Activated effector memory CD4-positive, alpha-beta T cell treated with Interleukin-2 at 50 U/mL for 16 hours (primary cell): ENCODE results near the gene CRTC3.

Experiments used
- DNase-seq: peaks from one replicate; pipeline ENCODE4 v3.0.0-alpha.2; 2020

The CRTC3 gene

GRCh38 chr15:90596943-90597342 is 67.2 kb downstream of the CRTC3 start:
- DNase-seq = no peak

DNA sequence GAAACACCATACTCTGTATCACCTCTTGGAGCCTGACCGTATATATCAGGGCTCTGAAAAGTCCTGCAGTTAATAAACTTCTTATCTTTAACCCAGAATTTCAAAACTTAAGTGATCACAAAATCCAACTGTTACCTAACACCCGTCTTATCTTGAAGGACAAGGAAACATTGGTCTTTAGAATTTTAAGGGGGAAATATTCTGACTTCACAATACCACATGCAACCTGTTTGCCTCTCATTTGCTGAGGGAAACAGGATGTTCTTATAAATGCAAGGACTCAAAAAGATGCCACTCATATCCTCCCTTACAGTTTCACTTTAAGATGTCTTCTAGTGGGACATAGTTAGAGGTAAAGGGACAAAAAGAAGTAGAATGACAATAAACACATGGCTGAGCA is 67.9 kb downstream of the CRTC3 start:
- no peak for DNase-seq

DNA sequence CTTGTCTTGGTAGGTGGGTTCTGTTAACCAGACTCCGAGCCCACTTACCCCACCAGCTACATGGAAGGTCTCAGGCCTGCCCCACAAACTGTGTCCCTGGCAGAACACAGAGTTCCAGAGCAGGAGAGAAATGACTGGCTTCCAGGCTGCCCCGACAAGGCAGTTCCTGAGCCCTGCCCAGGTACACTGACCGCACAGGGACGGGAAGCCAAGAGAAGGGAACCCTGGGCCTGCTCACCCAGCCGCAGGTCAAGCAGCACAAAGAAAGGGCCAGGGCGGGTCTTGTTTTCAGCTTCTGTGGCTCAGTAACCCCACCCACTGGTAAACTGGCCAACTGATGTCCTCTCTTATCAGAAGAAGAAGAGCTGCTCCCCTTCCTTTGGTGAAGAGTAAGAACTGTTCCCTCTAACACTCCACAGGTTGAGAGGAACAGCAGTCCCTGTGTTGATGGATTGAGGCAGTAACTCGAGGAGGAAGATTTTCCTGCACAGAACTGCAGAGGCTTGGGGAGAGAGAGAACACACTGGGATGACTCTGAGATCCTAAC is 68.4 kb downstream of the CRTC3 start:
- DNase-seq = no peak

DNA sequence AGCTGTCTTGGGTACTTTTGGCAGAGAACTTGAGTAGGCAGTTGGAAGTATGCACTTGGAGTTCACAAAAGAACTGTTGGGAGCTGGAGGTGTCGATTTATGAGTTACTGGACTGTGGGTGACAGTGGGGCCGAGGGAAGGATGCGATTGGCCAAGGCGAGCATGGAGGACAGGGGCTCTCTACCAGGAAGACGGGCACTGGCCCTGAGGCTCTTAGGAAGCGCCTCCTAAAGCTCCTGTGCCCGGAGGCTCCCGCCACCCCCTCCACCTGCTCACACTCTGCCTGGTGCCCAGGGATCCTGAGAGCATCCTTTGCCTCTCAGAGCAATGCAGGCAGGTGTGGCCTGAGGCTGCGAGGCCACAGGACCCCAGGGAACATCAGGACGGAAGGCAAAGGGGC is 69.0 kb downstream of the CRTC3 start:
- no peak for DNase-seq

GRCh38 chr15:90599116-90599515 is 69.4 kb downstream of the CRTC3 start:
- no peak for DNase-seq

GRCh38 chr15:90599644-90600043 is 69.9 kb downstream of the CRTC3 start:
- no peak for DNase-seq

GRCh38 chr15:90600954-90601353 is 71.2 kb downstream of the CRTC3 start:
- DNase-seq = no peak

DNA sequence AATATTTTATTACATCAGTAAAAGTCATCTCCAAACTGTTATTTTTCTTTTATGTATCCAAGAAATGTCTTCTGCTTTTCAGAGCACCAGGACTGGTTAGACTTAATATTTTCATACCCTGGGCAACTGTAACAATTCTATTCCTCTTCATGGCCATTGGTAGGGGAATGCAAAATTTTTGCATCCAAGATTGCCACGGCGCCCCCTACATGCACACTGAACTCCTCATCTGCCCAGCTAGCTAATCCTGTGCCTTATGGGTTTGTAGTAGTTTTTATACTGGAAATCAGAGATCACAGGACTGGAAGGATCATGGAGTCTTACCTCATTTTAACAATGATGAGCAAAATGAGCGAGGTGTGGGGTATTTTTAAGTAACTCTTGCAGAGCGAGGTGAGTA is 74.2 kb downstream of the CRTC3 start:
- DNase-seq = peak; percentile 21

DNA sequence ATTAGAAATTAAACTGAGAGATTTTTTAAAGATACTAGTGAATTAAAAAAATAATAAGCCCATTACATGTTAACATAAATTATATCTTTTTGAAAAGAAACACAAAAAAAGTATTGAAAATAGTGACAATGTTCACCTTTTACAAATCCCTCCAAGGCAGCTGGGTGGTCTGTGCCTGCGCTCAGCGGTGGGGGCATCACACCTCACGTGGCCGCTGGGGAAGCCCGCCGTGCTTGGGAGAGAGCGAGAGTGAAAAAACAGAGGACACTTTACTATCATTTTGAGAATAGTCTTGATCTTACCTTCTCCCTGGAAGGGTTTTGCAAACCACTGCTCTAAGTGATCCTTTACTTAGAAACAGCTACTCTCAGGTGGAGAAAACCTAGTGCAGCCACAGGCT is 76.9 kb downstream of the CRTC3 start:
- DNase-seq = no peak

DNA sequence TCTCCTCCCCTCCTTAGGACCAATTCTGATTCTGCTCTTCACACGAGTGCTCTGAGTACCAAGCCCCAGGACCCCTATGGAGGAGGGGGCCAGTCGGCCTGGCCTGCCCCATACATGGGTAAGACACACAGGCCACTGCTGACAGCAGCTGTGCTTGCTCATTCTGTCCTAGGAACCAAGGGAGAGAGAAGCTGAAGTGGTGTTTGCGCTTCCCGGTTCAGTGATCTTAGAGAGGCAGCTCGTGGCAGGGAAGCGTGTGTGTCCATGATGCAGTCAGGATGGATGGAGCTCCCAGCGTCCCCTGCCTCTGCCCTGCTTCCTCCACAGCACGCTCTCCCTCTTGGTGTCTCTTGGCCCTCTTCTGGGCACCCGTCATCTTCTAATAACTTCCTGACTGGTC is 77.6 kb downstream of the CRTC3 start:
- no peak for DNase-seq

DNA sequence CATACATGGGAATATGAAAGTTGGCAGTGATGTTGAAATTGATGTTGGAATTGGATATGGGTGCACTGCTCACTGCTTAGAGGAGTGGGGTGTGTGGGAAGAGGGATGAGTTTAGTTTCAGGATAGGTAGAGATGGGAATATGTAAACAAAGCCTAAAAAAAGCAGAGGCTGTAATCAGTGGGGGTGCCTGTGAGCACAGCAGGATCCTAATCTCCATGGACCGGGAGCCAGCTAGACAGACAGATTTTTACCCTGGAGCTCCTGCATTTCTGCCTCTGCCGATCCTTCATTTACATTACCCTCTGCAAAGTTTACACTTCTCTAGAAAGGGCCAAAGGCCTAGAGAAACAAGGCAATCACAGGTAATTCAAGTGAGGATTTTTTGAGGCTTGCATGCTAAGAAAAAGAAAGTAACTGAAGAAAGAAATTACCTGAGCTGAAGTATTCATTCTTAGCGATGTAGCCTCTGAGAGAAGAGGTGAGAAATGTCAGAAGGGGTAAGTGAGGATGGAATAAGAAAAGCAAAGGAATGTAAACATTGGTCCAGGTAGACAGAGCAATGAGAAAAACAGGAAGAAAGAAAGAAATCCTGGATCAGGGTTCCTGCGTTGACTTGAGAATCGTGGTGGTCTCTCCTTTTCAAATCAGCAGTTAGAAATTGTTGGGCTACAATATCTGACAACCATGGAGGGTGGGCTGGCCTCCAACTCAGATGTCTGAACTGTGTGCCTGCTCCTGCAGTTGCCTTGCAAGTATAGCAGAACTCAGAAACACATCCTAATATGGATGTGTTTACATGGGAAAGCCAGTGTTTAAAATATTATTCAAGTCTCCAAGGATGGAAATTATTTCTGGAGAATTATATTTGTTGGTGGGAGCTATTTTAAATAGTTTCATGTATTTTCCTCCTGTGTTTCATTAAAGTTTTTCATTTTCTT is 79.8 kb downstream of the CRTC3 start:
- DNase-seq = no peak

- DNase-seq = no peak
Measured at GRCh38 chr15:90610190-90610589, 80.5 kb downstream of the CRTC3 start.

- no peak for DNase-seq
Measured at GRCh38 chr15:90611157-90611556, 81.4 kb downstream of the CRTC3 start.

DNA sequence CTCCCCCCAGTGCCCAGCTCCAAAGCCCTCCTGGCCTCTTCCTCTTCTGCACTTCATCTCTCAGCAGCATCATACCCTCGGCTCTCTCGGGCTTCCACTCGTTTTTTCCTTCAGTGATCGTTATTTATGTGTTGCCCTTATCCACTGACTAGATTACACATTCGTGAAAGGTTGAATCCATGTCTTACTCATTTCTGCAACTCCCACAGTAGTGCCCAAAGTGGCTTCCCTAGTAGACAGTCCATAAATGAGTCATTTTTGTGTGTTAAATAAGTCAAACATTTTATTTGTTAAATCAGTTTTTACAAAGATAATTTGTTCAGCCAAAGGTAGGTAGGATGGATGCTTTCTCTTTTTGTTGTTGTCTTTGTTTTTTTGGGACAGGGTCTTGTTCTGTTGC is 87.4 kb downstream of the CRTC3 start:
- DNase-seq = no peak

GRCh38 chr15:90617668-90618097 is 88.0 kb downstream of the CRTC3 start:
- DNase-seq = no peak

- DNase-seq = no peak
Measured at GRCh38 chr15:90618330-90619125, 88.8 kb downstream of the CRTC3 start.

- DNase-seq = no peak
Measured at GRCh38 chr15:90619468-90619867, 89.7 kb downstream of the CRTC3 start.

DNA sequence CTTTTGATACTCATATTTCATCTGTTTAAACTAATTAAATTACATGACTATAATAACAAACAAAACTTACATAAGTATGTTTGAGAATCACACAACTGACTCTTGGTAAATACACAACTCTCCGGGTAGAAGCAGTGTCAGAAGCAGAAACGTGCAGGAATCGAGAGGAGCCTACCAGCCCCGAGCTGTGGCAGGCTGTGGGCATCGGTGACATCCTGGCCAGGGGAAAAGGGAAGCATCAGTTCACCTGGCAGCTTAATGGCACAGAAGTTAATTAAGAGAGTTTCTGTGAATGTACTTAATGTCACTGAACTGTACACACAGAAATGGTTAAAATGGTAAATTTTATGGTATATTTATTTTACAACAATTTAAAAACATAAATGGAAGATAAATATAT is 90.2 kb downstream of the CRTC3 start:
- DNase-seq = no peak

DNA sequence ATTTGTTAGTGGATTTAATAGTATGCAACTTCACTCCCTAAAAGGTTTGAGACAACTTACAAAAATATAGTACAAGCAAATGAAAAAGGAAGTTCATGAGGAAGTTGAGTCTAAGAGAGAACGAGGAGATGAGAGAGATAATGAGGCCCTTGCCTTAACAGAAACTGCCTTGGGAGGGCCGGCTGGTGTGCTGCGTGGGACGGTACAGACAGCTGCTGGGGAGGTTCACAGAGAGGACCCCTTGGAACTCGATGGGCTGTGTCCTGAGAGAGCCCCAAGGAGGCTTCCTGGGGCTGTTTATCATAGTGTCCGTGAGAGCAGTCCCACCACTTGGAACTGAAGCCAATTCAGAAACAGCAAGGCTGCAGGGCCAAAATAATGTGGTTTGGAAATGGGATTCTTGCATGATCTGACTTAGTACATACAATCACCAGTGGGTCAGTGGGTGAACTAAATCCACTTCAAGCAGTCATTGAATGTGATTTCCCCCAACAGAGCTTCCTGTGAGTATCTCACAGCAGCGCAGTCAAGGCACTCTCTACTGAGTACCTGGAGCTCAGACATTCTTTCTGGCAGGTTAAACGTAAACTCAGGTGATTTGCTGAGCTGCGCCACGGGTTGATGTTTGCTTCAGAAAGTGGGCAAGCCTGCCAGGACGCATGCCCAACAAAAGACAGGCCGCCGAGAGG is 90.8 kb downstream of the CRTC3 start:
- peak; percentile 5 for DNase-seq

DNA sequence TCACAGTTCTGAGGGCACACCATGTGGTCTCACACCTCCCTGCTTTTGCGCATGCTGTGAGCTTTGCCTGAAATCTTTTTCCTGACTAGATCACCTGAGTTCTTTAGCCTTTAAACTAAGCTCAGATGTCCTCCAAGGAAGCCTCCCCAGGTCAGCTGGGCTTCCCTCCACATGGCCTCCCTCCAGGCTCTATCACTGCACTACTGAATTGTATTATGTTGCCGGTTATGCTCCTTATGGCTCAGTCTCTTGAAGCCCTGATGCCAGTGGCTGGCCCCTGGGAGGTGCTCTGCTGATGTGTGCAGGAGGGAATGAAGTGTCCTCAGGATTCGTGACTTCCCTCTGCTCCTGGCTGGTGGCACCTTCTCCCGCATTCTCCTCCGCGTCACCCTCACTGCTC is 94.1 kb downstream of the CRTC3 start:
- DNase-seq = no peak

DNA sequence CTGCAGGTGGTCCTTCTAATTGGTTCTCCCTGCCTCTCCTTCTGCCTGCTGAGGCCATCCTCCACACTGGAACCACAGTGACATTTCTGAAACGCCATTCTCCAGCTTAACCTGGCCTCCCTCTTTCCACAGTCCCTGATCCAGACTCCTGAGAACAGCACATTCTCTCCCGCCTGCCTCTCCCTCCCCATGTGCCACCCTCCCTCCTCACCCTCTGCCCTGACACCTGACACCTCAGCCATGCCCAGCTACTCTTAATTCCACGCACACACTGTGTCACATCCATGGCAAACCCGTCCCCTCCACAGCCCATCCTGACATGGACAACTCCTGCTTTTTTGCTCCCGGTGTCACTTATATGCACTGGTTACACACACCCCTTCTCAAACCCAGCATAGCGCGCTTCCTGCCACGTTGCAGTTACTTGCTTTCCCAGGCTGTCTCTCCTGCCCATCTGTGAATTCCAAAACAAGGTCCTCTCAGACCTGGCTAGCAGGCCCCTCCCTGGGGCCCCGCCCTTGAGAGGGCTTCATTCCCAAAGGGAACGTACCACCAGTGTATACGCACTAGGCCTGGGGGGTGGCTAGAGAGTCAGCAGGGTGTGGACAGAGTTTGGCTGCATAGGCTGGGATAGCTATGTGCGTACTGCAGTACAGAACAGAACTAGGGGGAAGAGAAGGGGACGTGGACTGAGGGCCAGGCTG is 94.7 kb downstream of the CRTC3 start:
- no peak for DNase-seq

- no peak for DNase-seq
Measured at GRCh38 chr15:90625037-90625436, 95.3 kb downstream of the CRTC3 start.

DNA sequence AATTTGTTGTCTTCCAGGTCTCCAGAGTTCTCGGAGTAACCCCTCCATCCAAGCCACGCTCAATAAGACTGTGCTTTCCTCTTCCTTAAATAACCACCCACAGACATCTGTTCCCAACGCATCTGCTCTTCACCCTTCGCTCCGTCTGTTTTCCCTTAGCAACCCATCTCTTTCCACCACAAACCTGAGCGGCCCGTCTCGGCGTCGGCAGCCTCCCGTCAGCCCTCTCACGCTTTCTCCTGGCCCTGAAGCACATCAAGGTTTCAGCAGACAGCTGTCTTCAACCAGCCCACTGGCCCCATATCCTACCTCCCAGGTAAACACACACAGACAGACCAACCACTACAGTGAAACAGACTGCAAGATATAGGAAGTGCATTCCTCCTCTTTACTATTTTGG is 99.5 kb downstream of the CRTC3 start:
- no peak for DNase-seq
